ENCODE results near the gene MICAL3.

Gene MICAL3

GRCh38 chr22:17823226-17823625 is 201.1 kb downstream of the MICAL3 start:
- no peak for DNase-seq (ENCODE audit: low spot score)
- TF ChIP-seq CTCF (IDR thresholded peaks at IDR 0.05; ENCODE audit: extremely low read depth, insufficient read depth, missing control alignments): no peak
- in situ Hi-C loops (cut with MboI; ENCODE audit: low pct_unique_long_range_greater_than_20kb, low sequenced_read_pairs, unreplicated experiment): no loop called here

GRCh38 chr22:17822087-17822486 is 202.3 kb downstream of the MICAL3 start:
- in situ Hi-C loops (cut with MboI; ENCODE audit: low pct_unique_long_range_greater_than_20kb, low sequenced_read_pairs, unreplicated experiment): no loop called here
- TF ChIP-seq CTCF (IDR thresholded peaks at IDR 0.05; ENCODE audit: extremely low read depth, insufficient read depth, missing control alignments): no peak
- no peak for DNase-seq (ENCODE audit: low spot score)

DNA sequence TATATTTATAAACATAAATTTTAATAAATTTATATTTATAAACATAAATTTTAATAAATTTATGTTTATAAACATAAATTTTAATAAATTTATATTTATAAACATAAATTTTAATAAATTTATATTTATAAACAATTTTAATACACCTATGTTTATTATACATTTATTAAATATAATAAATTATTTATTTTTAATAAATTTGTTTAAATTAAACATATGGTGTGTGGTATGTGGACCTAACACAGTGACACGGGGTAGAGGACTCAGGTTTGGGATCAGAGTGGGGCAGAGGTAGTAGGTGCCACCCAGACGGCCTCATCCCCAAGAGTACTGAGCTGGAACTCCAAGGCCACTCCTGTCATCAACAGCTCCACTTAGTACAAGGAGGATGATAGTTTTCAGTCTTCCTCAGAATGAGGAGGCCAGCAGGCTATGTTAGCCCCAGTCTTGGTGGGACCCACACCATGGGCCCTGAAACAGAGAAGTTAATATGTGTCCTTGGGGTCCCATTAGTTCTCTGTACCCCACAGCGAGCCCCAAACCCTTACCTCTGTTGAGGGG is 203.4 kb downstream of the MICAL3 start:
- TF ChIP-seq CTCF (IDR thresholded peaks at IDR 0.05; ENCODE audit: extremely low read depth, insufficient read depth, missing control alignments): no peak
- no peak for DNase-seq (ENCODE audit: low spot score)
- in situ Hi-C loops (cut with MboI; ENCODE audit: low pct_unique_long_range_greater_than_20kb, low sequenced_read_pairs, unreplicated experiment): no loop called here

GRCh38 chr22:17818649-17819048 is 205.7 kb downstream of the MICAL3 start:
- in situ Hi-C loops (cut with MboI; ENCODE audit: low pct_unique_long_range_greater_than_20kb, low sequenced_read_pairs, unreplicated experiment): no loop called here
- TF ChIP-seq CTCF (IDR thresholded peaks at IDR 0.05; ENCODE audit: extremely low read depth, insufficient read depth, missing control alignments): no peak

DNA sequence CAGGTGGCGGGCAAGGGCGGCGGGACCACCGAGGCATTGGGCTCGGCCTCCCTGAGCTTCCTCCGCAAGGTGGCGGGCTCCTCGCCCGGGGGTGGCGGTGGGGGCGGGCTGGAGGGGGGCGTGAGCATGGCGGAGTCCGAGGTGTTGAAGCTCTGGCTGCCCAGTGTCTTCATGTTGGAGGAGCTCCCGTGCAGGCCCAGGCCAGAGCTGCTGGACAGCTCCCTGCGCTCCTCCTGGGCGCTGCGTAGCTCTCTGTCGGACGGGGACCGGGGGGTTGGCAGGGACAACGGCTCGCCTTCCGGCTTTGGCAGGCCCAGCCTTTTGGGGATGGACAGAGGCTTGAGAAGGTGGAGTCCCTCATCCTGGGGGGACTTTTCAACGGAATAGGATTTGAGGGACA is 206.2 kb downstream of the MICAL3 start:
- in situ Hi-C loops (cut with MboI; ENCODE audit: low pct_unique_long_range_greater_than_20kb, low sequenced_read_pairs, unreplicated experiment): no loop called here
- TF ChIP-seq CTCF (IDR thresholded peaks at IDR 0.05; ENCODE audit: extremely low read depth, insufficient read depth, missing control alignments): no peak
- no peak for DNase-seq (ENCODE audit: low spot score)

More at GRCh38 chr22:17818649-17819048, 205.7 kb downstream of the MICAL3 start:
- no peak for DNase-seq (ENCODE audit: low spot score)

- in situ Hi-C loops (cut with MboI; ENCODE audit: low pct_unique_long_range_greater_than_20kb, low sequenced_read_pairs, unreplicated experiment): no loop called here
- no peak for TF ChIP-seq CTCF (IDR thresholded peaks at IDR 0.05; ENCODE audit: extremely low read depth, insufficient read depth, missing control alignments)
These were observed 206.8 kb downstream of the MICAL3 start for GRCh38 chr22:17817511-17818065.

More at GRCh38 chr22:17817511-17818065, 206.8 kb downstream of the MICAL3 start:
- DNase-seq (ENCODE audit: low spot score): no peak

All from GM13977 (cell line).